HEK293T (cell line): ENCODE measurements around the gene ADSL.

Source experiments
- BHLHE40 ChIP-seq: fragments of 450-650 bp; IDR thresholded peaks from 2 replicates; pipeline ENCODE4 v1.6.1; 2016; ENCODE audit warnings: mild to moderate bottlenecking, moderate library complexity, borderline replicate concordance
- ELF4 ChIP-seq: fragments of 450-650 bp; IDR thresholded peaks from 2 replicates; pipeline ENCODE4 v1.6.1; 2017; ENCODE audit warnings: antibody characterized with exemption
- FOXA1 ChIP-seq: fragments of 450-650 bp; IDR thresholded peaks from 2 replicates; pipeline ENCODE4 v1.6.1; 2016; ENCODE audit warnings: mild to moderate bottlenecking
- FOXM1 ChIP-seq: fragments of 450-650 bp; IDR thresholded peaks from 2 replicates; pipeline ENCODE4 v1.6.1; 2017; ENCODE audit warnings: mild to moderate bottlenecking, borderline replicate concordance
- NFRKB ChIP-seq: fragments of 450-650 bp; IDR thresholded peaks from 2 replicates; pipeline ENCODE4 v1.6.1; 2016; ENCODE audit warnings: mild to moderate bottlenecking, moderate library complexity
- SP1 ChIP-seq: fragments of 450-650 bp; IDR thresholded peaks from 2 replicates; pipeline ENCODE4 v1.6.1; 2017

- TF ChIP-seq SP1 (no peak), FOXM1 (no peak), FOXA1 (no peak), BHLHE40 (no peak), ELF4 (no peak), NFRKB (no peak)
Observed at GRCh38 chr22:40401981-40402406, 55.7 kb downstream of the ADSL start.
